ENCODE data around the gene CFDP1. TPM values are rescaled to one million over a fixed set of nuclear protein-coding genes. Genes with fewer than 3 reads are reported as not detected.
"Not testable (repeated sequence)": the region's sequence is repeated elsewhere in the genome, so short reads cannot be mapped to it uniquely, and the experiment has no call there.

Gene CFDP1
- total and polyA plus RNA-seq, 5 donors from 2014 or later: 32.0 to 63.8 (median 40.2) TPM

DNA sequence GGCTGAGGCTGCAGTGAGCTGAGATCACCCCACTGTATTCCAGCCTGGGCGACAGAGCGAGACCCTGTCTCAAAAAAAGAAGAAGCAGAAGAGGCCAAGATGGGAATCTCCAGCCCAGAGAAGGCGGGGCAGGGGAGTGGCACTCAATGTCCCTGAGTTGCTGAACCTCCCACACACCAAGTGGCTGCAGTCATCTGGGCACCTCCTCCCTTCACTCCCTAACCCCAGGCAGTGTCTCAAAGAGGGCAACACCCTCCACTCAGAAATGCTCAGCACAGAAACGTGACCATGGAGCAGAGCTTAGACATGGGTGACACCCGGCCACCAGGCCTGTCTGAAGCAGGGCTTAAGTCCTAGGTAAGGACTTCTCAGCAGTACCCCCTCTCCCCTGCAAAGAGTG, 145.6 kb downstream of the CFDP1 start:
- peaks cover 7% of the 10 kb centered on the region for H3K27me3 Mint-ChIP-seq
- Histone ChIP-seq H3K27ac (ENCODE audit: insufficient read depth, low read length, poor library complexity, severe bottlenecking) (no peak overlapping the region), H3K9me3 (ENCODE audit: control insufficient read depth in 2 of 2, low read length in 2 of 2) (no peaks in the 10 kb centered on the region), H3K36me3 (ENCODE audit: control insufficient read depth, insufficient read depth, low read length) (peaks cover 7% of the 10 kb centered on the region), H3K27me3 (ENCODE audit: control insufficient read depth, insufficient read depth, low read length) (no peaks in the 10 kb centered on the region), H3K4me3 (ENCODE audit: low read depth, low read length) (no peak overlapping the region), H3K4me1 (ENCODE audit: control insufficient read depth, insufficient read depth, low read length, poor library complexity, severe bottlenecking) (peaks cover 9% of the 10 kb centered on the region)
- H3K36me3 Mint-ChIP-seq: peaks cover 25% of the 10 kb centered on the region
- ATAC-seq (ENCODE audit: low read depth in 2 of 2): no peak
- DNase-seq: no peak
- peak overlapping the region in 1 of 3 donors; percentile 32 for H3K27ac Mint-ChIP-seq
- H3K4me3 Mint-ChIP-seq: no peak overlapping the region
- H3K4me1 Mint-ChIP-seq: peaks cover 8 to 21% (median 10%) of the 10 kb centered on the region in 4 donors
- H3K9me3 Mint-ChIP-seq: no peaks in the 10 kb centered on the region

DNA sequence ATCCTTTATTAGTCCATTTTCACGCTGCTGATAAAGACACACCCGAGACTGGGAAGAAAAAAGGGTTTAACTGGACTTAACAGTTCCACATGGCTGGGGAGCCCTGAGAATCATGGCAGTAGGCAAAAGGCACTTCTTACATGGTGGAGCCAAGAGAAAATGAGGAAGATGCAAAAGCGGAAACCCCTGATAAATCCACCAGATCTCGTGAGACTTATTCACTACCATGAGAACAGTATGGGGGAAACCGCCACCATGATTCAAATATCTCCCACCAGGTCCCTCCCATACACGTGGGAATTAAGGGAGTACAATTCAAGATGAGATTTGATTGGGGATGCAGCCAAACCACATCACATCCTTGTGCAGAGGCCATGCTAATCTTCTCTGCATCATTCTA, 146.9 kb downstream of the CFDP1 start:
- Histone ChIP-seq H3K4me1 (ENCODE audit: control insufficient read depth, insufficient read depth, low read length, poor library complexity, severe bottlenecking) (peaks cover 9% of the 10 kb centered on the region), H3K4me3 (ENCODE audit: low read depth, low read length) (no peak overlapping the region), H3K27ac (ENCODE audit: insufficient read depth, low read length, poor library complexity, severe bottlenecking) (no peak overlapping the region), H3K36me3 (ENCODE audit: control insufficient read depth, insufficient read depth, low read length) (no peaks in the 10 kb centered on the region), H3K9me3 (ENCODE audit: control insufficient read depth in 2 of 2, low read length in 2 of 2) (no peaks in the 10 kb centered on the region), H3K27me3 (ENCODE audit: control insufficient read depth, insufficient read depth, low read length) (no peaks in the 10 kb centered on the region)
- Mint-ChIP-seq H3K27me3 (peaks cover 12% of the 10 kb centered on the region), H3K9me3 (no peaks in the 10 kb centered on the region), H3K4me1 (peaks cover 8 to 21% (median 10%) of the 10 kb centered on the region in 4 donors), H3K36me3 (peaks cover 18% of the 10 kb centered on the region), H3K27ac (peak overlapping the region in 1 of 3 donors; percentile 43), H3K4me3 (no peak overlapping the region)
- DNase-seq (no peak), ATAC-seq (ENCODE audit: low read depth in 2 of 2) (no peak)

DNA sequence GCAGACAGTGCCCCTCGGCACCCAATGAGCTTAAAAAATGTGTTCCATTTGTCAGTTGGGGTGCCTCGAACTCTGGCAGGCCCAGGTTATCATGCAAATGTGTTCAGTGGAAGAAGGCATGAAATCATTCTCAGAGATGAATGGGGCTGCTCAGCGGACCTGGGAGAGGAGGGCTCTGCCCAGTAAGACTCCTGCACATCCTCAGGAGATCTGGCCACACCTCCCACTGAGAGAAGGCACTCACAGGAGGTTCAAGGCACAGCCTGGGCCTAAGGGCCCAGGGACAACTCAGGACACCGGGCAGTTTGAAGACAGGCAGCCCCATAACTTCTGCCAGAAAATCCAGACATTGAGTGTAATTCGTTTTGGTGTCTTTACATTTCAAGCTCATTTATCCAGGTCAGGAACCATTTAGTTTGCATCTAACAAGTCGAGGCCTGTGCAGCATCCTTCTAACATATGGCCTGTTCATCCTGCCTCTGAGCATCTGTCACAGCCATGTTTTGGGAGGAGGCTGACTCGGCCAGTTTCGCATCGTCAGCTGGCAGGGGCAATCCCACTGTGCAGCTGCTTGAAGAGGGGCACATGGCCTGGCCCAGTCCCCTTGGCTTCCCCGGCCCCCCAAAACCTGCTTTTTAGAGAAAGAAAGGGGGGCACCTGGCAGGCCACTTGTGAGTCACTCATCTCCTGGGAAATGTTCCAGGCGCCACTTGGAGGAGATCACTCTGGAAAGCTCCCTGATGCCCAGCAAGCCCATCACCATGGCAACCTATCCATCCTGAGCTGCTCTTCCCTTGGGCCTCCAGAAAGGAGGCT, 150.6 kb downstream of the CFDP1 start:
- Histone ChIP-seq H3K27me3 (ENCODE audit: control insufficient read depth, insufficient read depth, low read length) (no peaks in the 10 kb centered on the region), H3K9me3 (ENCODE audit: control insufficient read depth in 2 of 2, low read length in 2 of 2) (no peaks in the 10 kb centered on the region), H3K4me3 (ENCODE audit: low read depth, low read length) (no peak overlapping the region), H3K4me1 (ENCODE audit: control insufficient read depth, insufficient read depth, low read length, poor library complexity, severe bottlenecking) (no peaks in the 10 kb centered on the region), H3K36me3 (ENCODE audit: control insufficient read depth, insufficient read depth, low read length) (no peaks in the 10 kb centered on the region), H3K27ac (ENCODE audit: insufficient read depth, low read length, poor library complexity, severe bottlenecking) (no peak overlapping the region)
- peaks cover 0 to 4% (median 0%) of the 10 kb centered on the region in 4 donors for H3K4me1 Mint-ChIP-seq
- peak overlapping the region in 1 of 4 donors; percentile 24 for H3K4me3 Mint-ChIP-seq
- H3K27ac Mint-ChIP-seq: no peak overlapping the region
- H3K9me3 Mint-ChIP-seq: peaks cover 0 to 1% (median 0%) of the 10 kb centered on the region in 7 donors
- H3K27me3 Mint-ChIP-seq: peaks cover 21% of the 10 kb centered on the region
- no peak for DNase-seq
- H3K36me3 Mint-ChIP-seq: peaks cover 8% of the 10 kb centered on the region
- ATAC-seq (ENCODE audit: low read depth in 2 of 2): no peak

DNA sequence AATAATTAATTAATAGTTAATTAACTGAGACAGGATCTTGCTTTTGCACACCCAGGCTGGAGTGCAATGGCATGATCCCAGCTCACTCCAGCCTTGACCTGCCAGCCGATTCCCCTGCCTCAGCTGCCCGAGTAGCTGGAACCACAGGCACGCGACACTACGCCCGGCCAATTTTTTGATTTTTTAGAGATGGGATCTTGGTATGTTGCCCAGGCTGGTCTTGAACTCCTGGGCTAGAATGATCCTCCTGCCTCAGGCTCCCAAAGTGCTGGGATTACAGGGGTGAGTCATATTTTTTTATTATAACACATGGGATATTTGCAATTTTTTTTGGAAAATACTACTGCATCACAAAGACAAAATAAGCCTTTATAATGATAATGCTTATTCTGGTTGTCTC, 151.5 kb downstream of the CFDP1 start:
- H3K4me1 ChIP-seq (ENCODE audit: control insufficient read depth, insufficient read depth, low read length, poor library complexity, severe bottlenecking): no peaks in the 10 kb centered on the region
- H3K9me3 Mint-ChIP-seq: peaks cover 0 to 2% (median 0%) of the 10 kb centered on the region in 7 donors
- H3K27ac Mint-ChIP-seq: no peak overlapping the region
- no peak overlapping the region for H3K27ac ChIP-seq (ENCODE audit: insufficient read depth, low read length, poor library complexity, severe bottlenecking)
- peaks cover 17% of the 10 kb centered on the region for H3K27me3 Mint-ChIP-seq
- H3K9me3 ChIP-seq (ENCODE audit: control insufficient read depth in 2 of 2, low read length in 2 of 2): no peaks in the 10 kb centered on the region
- H3K36me3 Mint-ChIP-seq: peaks cover 8% of the 10 kb centered on the region
- H3K4me1 Mint-ChIP-seq: no peaks in the 10 kb centered on the region
- H3K27me3 ChIP-seq (ENCODE audit: control insufficient read depth, insufficient read depth, low read length): no peaks in the 10 kb centered on the region
- DNase-seq (no peak), ATAC-seq (ENCODE audit: low read depth in 2 of 2) (no peak)
- H3K4me3 Mint-ChIP-seq: no peak overlapping the region
- H3K4me3 ChIP-seq (ENCODE audit: low read depth, low read length): no peak overlapping the region
- H3K36me3 ChIP-seq (ENCODE audit: control insufficient read depth, insufficient read depth, low read length): no peaks in the 10 kb centered on the region

DNA sequence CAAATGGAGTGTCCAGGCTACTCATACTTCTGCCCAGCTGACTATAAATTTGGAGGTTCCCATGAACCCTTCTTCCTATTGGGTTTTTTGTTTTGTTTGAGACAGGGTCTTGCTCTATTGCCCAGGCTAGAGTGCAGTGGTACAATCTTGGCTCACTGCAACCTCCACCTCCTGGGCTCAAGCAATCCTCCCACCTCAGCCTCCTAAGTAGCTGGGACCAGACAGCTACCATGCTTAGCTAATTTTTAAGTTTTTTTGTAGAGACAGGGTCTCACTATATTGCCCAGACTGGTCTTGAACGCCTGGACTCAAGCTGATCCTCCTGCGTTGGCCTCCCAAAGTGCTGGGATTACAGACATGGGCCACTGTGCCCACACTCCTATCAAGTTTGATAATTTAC, 152.3 kb downstream of the CFDP1 start:
- not testable (repeated sequence) for DNase-seq; H3K27ac Mint-ChIP-seq; ATAC-seq (ENCODE audit: low read depth in 2 of 2)

DNA sequence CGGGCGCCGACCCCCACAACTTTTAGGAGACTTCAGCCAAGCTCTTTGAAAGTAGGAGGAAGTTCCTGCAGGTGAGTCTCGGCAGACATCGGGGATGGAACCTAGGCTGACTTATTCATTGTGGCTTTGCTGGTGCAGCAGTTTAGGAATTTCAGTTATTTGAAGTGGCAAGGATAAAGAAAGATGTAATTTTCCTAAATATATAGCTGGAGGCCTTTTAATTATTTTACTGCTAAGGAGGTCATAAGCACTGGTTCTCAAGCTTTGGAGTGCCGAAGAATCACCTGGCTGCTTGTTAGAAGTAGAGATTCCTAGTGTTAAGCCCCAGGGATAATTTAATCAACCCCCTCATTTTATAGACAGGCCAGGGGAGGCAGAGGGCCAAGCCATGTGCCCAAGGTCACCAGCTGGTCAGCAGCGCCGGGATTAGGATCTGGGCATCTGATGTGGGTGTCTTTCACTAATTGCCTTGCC, 152.9 kb downstream of the CFDP1 start:
- H3K27me3 ChIP-seq (ENCODE audit: control insufficient read depth, insufficient read depth, low read length): no peaks in the 10 kb centered on the region
- ATAC-seq (ENCODE audit: low read depth in 2 of 2) (no peak), DNase-seq (no peak)
- H3K4me1 Mint-ChIP-seq: no peaks in the 10 kb centered on the region
- H3K27me3 Mint-ChIP-seq: peaks cover 22% of the 10 kb centered on the region
- H3K4me1 ChIP-seq (ENCODE audit: control insufficient read depth, insufficient read depth, low read length, poor library complexity, severe bottlenecking): no peaks in the 10 kb centered on the region
- peaks cover 0 to 2% (median 0%) of the 10 kb centered on the region in 7 donors for H3K9me3 Mint-ChIP-seq
- H3K36me3 Mint-ChIP-seq: peaks cover 8% of the 10 kb centered on the region
- H3K27ac Mint-ChIP-seq: no peak overlapping the region
- no peak overlapping the region for H3K4me3 ChIP-seq (ENCODE audit: low read depth, low read length)
- no peaks in the 10 kb centered on the region for H3K36me3 ChIP-seq (ENCODE audit: control insufficient read depth, insufficient read depth, low read length)
- no peaks in the 10 kb centered on the region for H3K9me3 ChIP-seq (ENCODE audit: control insufficient read depth in 2 of 2, low read length in 2 of 2)
- no peak overlapping the region for H3K4me3 Mint-ChIP-seq
- H3K27ac ChIP-seq (ENCODE audit: insufficient read depth, low read length, poor library complexity, severe bottlenecking): no peak overlapping the region

More for the DNA sequence above, 152.3 kb downstream of the CFDP1 start:
- H3K4me3 ChIP-seq (ENCODE audit: low read depth, low read length); H3K4me1 Mint-ChIP-seq; H3K9me3 Mint-ChIP-seq; H3K4me1 ChIP-seq (ENCODE audit: control insufficient read depth, insufficient read depth, low read length, poor library complexity, severe bottlenecking); H3K36me3 ChIP-seq (ENCODE audit: control insufficient read depth, insufficient read depth, low read length); H3K27me3 ChIP-seq (ENCODE audit: control insufficient read depth, insufficient read depth, low read length); H3K4me3 Mint-ChIP-seq; H3K9me3 ChIP-seq (ENCODE audit: control insufficient read depth in 2 of 2, low read length in 2 of 2); H3K36me3 Mint-ChIP-seq; H3K27ac ChIP-seq (ENCODE audit: insufficient read depth, low read length, poor library complexity, severe bottlenecking): not testable (repeated sequence)
- H3K27me3 Mint-ChIP-seq: peaks cover 22% of the 10 kb centered on the region

DNA sequence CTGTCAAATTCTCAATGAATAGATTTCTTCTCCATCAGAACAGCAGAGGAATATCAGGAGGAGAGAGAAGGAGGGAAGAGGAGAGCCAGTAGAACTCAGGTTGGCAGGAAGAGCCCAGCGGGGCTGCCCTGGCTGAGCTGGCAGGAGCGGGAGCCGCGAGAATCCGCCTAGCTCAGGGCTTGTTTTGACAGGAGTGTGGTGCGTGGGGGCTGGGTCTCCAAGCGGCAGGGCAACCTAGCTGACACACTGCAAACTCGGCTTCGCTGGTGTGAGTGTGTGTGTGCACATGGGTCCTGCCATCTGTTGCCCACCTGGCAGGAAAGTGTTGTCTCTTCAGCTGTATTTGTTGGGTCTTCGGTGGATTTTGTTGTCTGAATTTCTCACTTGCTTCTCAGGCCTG, 154.0 kb downstream of the CFDP1 start:
- H3K4me1 Mint-ChIP-seq: peaks cover 0 to 5% (median 4%) of the 10 kb centered on the region in 4 donors
- no peak for DNase-seq
- H3K9me3 Mint-ChIP-seq: peaks cover 0 to 4% (median 0%) of the 10 kb centered on the region in 7 donors
- ATAC-seq (ENCODE audit: low read depth in 2 of 2): no peak
- no peaks in the 10 kb centered on the region for H3K9me3 ChIP-seq (ENCODE audit: control insufficient read depth in 2 of 2, low read length in 2 of 2)
- no peak overlapping the region for H3K27ac Mint-ChIP-seq
- no peaks in the 10 kb centered on the region for H3K36me3 ChIP-seq (ENCODE audit: control insufficient read depth, insufficient read depth, low read length)
- H3K4me3 ChIP-seq (ENCODE audit: low read depth, low read length): no peak overlapping the region
- peaks cover 22% of the 10 kb centered on the region for H3K27me3 Mint-ChIP-seq
- no peaks in the 10 kb centered on the region for H3K27me3 ChIP-seq (ENCODE audit: control insufficient read depth, insufficient read depth, low read length)
- H3K4me3 Mint-ChIP-seq: no peak overlapping the region
- peaks cover 8% of the 10 kb centered on the region for H3K36me3 Mint-ChIP-seq
- peaks cover 4% of the 10 kb centered on the region for H3K4me1 ChIP-seq (ENCODE audit: control insufficient read depth, insufficient read depth, low read length, poor library complexity, severe bottlenecking)
- no peak overlapping the region for H3K27ac ChIP-seq (ENCODE audit: insufficient read depth, low read length, poor library complexity, severe bottlenecking)

Data from CD4-positive, CD25-positive, alpha-beta regulatory T cell (primary cell).